BJ (cell line): Measurements from ENCODE around the gene MKX. TPM values are rescaled to one million over a fixed set of nuclear protein-coding genes. Genes with fewer than 3 reads are reported as not detected.

Experiments used
- CTCF ChIA-PET: fragments of 350-600 bp; formaldehyde crosslinking; extraction: SDS; loops from one replicate; lab custom pipeline; 2021; ENCODE audit warnings: antibody characterized with exemption, inconsistent platforms; lab: Yijun Ruan, JAX
- POLR2A ChIA-PET: fragments of 300-600 bp; sonication (Branson Sonifier 250); formaldehyde crosslinking; extraction: SDS; loops from one replicate; lab custom pipeline; 2021; ENCODE audit warnings: antibody characterized with exemption; lab: Charles Lee
- DNase-seq: peaks from one replicate; pipeline ENCODE4 v3.0.0-alpha.2; 2011; ENCODE audit warnings: low read depth
- H3K27me3 ChIP-seq: 2 replicates; pipeline ENCODE4 v1.6.0; 2011; ENCODE audit warnings: low read length; ENCODE audit not compliant: control insufficient read depth, insufficient read depth
- H3K36me3 ChIP-seq: 2 replicates; pipeline ENCODE4 v1.5.1; 2011; ENCODE audit warnings: low read length; ENCODE audit not compliant: control insufficient read depth, insufficient read depth
- H3K4me3 ChIP-seq: 2 replicates; pipeline ENCODE4 v1.5.1; 2011; ENCODE audit warnings: low read depth, mild to moderate bottlenecking, control low read depth, low read length
- polyA plus RNA-seq: library from polyadenylated mRNA; depleted of rRNA; stranded (reverse); fragments of >200 nt; gene quantifications from 2 replicates; pipeline ENCODE4 v1.2.3, GENCODE V29; 2011
- TF ChIP-seq, protein P1 (sequence below): IDR thresholded peaks from 2 replicates; pipeline ENCODE4 v1.5.1; 2011; ENCODE audit warnings: low read depth, mild to moderate bottlenecking, control low read depth, inconsistent platforms, low read length, moderate library complexity; ENCODE audit not compliant: insufficient read depth

MKX gene
- polyA plus RNA-seq, 1 experiment: 68.1 TPM

DNA sequence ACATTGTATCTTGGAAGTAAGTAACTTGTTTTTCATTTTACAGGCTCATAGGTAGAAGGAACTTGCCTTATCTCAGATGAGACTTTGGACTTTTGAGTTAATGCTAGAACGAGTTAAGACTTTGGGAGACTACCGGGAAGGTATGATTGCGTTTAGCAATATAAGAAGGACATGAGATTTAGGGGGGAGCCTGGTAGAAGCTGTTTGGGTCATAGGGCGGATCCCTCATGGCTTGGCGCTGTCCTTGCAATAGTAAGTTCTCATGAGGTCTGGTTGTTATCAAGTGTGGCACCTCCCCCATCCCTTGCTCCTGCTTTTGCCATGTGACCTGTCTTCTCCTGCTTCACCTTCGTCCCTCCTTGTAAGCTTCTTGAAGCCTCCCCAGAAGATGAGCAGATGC lies 110.3 kb downstream of the MKX start:
- no peak for DNase-seq
- POLR2A ChIA-PET: no interaction called here
- TF ChIP-seq, protein P1, sequence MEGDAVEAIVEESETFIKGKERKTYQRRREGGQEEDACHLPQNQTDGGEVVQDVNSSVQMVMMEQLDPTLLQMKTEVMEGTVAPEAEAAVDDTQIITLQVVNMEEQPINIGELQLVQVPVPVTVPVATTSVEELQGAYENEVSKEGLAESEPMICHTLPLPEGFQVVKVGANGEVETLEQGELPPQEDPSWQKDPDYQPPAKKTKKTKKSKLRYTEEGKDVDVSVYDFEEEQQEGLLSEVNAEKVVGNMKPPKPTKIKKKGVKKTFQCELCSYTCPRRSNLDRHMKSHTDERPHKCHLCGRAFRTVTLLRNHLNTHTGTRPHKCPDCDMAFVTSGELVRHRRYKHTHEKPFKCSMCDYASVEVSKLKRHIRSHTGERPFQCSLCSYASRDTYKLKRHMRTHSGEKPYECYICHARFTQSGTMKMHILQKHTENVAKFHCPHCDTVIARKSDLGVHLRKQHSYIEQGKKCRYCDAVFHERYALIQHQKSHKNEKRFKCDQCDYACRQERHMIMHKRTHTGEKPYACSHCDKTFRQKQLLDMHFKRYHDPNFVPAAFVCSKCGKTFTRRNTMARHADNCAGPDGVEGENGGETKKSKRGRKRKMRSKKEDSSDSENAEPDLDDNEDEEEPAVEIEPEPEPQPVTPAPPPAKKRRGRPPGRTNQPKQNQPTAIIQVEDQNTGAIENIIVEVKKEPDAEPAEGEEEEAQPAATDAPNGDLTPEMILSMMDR: no peak
- CTCF ChIA-PET: interaction anchor here (4.1 kb wide), 1 partner anchor 8 kb away, joined by 15 read pairs; no protein-coding TSS in a partner anchor
- no peak overlapping the region for H3K4me3 ChIP-seq
- H3K27me3 ChIP-seq: no peaks in the 10 kb centered on the region
- no peaks in the 10 kb centered on the region for H3K36me3 ChIP-seq

DNA sequence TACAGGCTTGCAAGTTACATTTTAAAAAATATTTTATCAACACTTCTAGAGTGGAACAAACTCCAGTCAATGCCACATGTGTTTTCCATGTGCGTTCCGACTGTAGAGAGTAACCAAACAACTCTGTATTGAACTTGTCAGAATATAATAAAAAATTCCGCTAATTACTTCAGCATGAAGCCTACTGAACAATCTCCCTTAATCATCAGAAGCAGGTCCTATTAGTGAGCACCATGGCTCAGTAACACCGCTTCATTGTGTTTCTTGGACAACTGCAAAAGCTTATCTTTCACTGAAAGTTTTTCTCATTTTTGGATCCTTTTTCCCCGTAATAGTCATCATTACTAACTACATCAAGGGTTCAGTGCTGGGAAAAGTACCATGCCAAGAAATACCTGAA lies 117.0 kb downstream of the MKX start:
- ChIA-PET CTCF (interaction anchor here (0.6 to 3.1 kb wide), 5 partner anchors 9 to 592 kb away, joined by 3 to 15 read pairs (median 3); no protein-coding TSS in a partner anchor), POLR2A (no interaction called here)

DNA sequence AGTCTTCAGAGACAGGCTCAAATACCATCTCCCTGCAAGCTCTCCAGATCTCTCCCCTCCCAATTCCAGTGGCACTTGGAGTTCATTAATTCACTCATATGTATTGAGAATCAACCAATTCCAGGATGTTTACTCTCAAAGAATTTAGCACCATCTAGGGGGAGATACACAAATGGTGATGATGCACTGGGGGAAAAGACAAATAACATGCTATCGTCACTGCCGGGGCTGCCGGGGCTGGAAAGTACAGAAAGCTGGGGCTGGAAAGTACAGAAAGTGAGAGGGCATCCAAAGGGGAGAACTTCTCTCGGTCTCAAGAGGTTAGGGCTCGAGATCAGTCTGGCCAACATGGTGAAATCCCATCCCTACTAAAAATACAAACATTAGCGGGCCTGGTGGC lies 118.7 kb downstream of the MKX start:
- TF ChIP-seq, protein P1: no peak
- no peak for DNase-seq
- CTCF ChIA-PET: interaction anchor here (1.6 to 3.1 kb wide), 2 partner anchors 10 to 115 kb away, joined by 4 to 15 read pairs; no protein-coding TSS in a partner anchor
- Histone ChIP-seq H3K4me3 (no peak overlapping the region), H3K27me3 (no peaks in the 10 kb centered on the region), H3K36me3 (no peaks in the 10 kb centered on the region)
- POLR2A ChIA-PET: interaction anchor here (0.6 kb wide), 1 partner anchor 18 kb away, joined by 9 read pairs; no protein-coding TSS in a partner anchor

More for the DNA sequence above, 117.0 kb downstream of the MKX start:
- TF ChIP-seq, protein P1: no peak
- no peak overlapping the region for H3K4me3 ChIP-seq
- no peak for DNase-seq
- H3K36me3 ChIP-seq: no peaks in the 10 kb centered on the region
- no peaks in the 10 kb centered on the region for H3K27me3 ChIP-seq

DNA sequence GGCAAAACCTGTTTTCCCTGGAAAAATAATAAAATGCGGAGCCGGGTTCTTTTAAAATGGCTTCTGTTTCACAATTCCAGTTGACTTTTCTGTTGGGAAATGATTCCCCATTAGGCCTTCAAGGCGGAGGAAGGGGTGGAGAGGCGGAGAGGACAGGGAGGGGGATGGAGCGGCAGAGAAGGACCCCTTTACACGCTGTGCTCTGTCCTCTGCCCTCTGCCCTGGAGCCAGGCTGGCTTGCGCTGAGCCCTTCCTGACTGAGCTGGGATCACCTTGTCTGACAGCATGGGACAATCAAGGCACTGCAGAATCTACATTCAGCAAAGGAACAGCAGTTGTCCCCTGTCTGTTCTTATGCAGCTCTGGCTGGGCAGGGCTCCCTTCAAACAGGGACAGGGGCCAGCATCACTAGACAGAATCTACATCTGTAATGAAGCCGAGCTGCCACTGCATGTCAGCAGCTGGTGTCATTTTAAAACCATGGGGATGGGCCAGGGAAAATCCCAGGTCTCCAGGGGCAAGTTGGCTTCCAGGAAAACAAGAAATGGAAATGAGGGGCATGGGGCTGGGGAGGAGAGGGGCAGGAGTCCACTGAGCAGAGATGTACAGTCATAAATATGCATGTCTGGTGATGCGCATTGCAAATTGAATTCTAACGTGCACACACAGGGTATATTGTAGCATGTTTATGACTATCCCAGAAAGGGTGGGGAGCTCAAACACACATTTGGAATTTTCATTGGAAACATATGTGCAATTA lies 120.0 kb downstream of the MKX start:
- CTCF ChIA-PET: interaction anchor here (0.6 to 3.1 kb wide), 4 partner anchors 12 to 101 kb away, joined by 3 to 15 read pairs (median 4); no protein-coding TSS in a partner anchor
- Histone ChIP-seq H3K4me3 (no peak overlapping the region), H3K27me3 (no peaks in the 10 kb centered on the region), H3K36me3 (no peaks in the 10 kb centered on the region)
- TF ChIP-seq, protein P1: no peak
- POLR2A ChIA-PET: no interaction called here
- DNase-seq: no peak

DNA sequence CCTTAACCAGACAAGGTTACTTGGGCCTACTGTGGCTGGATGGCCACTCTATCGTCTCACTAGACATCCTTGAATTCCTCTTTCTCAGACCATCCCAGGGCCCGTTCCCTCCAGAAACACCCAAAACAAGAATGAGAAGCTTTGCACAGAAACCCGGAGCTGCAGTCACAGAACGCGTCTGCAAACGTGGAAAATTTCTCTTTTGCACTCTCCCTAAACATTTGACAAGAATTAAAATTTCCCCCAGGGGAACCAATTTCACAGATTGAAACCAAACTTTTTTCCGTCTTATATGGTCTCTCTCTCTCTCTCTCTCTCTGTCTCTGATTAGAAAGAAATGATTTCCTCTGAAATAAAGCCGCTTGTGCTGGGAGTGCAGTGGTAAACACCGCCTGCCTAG lies 120.7 kb downstream of the MKX start:
- H3K4me3 ChIP-seq: no peak overlapping the region
- no peaks in the 10 kb centered on the region for H3K27me3 ChIP-seq
- TF ChIP-seq, protein P1: no peak
- no peak for DNase-seq
- no peaks in the 10 kb centered on the region for H3K36me3 ChIP-seq
- CTCF ChIA-PET: interaction anchor here (0.6 to 0.9 kb wide), 2 partner anchors 17 to 101 kb away, joined by 3 to 4 read pairs; no protein-coding TSS in a partner anchor
- POLR2A ChIA-PET: no interaction called here
